Measurements from ENCODE around the gene BCKDHA.

BCKDHA gene

DNA sequence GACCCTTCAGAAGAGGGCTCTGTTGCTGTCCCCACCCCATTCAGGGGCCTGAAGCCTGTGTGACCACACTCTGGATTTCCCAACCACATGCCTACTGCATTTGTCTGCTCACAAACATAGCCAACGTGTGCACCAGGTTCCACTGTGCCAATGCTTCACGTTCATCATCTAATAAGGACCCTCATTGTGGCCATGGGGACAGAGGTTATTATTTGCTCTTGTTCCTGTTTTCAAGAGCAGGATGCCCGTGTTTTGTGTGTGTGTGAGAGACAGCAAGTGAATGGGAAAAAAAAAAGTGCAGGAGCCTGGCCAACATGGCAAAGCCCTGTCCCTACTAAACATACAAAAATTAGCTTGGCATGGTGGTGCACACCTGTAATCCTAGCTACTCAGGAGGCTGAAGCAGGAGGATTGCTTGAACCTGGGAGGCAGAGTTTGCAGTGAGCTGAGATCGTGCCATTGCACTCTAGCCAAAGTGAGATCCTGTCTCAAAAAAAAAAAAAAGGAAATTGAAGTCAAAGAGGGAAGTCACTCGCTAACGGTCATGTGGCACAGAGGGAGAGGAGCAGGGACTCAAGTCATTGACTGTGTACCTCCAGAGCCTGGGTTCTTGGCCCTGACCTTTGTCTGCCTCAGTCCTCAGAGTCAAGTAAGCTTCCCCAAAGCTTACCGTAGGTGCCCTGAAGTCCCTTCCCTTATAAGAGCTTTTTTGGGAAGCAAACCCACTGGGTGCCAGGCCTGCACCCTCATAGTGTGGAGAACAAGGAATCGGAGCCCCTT is 22.7 kb downstream of the BCKDHA start:
- DNase-seq (ENCODE audit: low read depth), result no peak
- no peak for TF ChIP-seq CTCF (conservative IDR thresholded peaks at IDR 0.05; ENCODE audit: low read depth, low read length)
- no peak overlapping the region for H3K4me3 ChIP-seq (ENCODE audit: low read length)

GRCh38 chr19:41421314-41421713 is 23.7 kb downstream of the BCKDHA start:
- TF ChIP-seq CTCF (conservative IDR thresholded peaks at IDR 0.05; ENCODE audit: low read depth, low read length), result no peak

DNA sequence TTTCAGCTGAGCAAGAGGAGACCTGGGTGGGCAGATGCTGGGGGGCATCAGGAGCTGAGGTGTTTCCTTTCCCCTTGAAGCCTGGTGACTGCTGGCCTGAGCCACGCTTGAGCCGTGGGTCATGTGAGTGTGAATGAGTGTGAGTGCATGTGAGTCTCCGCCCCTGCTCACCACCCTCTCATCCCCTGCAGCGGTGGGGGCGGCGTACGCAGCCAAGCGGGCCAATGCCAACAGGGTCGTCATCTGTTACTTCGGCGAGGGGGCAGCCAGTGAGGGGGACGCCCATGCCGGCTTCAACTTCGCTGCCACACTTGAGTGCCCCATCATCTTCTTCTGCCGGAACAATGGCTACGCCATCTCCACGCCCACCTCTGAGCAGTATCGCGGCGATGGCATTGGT is 24.4 kb downstream of the BCKDHA start:
- no peak for DNase-seq (ENCODE audit: low read depth)
- no peak for TF ChIP-seq CTCF (conservative IDR thresholded peaks at IDR 0.05; ENCODE audit: low read depth, low read length)
- H3K4me3 ChIP-seq (ENCODE audit: low read length), result no peak overlapping the region

More at GRCh38 chr19:41421314-41421713, 23.7 kb downstream of the BCKDHA start:
- H3K4me3 ChIP-seq (ENCODE audit: low read length), result no peak overlapping the region
- no peak for DNase-seq (ENCODE audit: low read depth)

- H3K4me3 ChIP-seq (ENCODE audit: low read length), result no peak overlapping the region
- DNase-seq (ENCODE audit: low read depth), result no peak
- no peak for TF ChIP-seq CTCF (conservative IDR thresholded peaks at IDR 0.05; ENCODE audit: low read depth, low read length)
Observed at GRCh38 chr19:41422456-41422855, 24.8 kb downstream of the BCKDHA start.

DNA sequence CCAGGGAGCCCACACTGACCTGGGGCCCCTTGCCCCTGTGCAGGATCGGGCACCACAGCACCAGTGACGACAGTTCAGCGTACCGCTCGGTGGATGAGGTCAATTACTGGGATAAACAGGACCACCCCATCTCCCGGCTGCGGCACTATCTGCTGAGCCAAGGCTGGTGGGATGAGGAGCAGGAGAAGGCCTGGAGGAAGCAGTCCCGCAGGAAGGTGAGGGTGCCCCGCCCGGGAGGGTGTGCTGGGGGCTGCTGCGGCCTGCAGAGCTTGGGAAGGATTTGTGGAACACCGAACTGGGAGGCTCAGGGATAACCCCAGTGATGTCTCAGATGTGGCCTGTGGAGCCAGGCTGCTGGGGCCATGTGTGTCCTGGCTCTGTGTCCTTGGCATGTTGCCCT is 25.3 kb downstream of the BCKDHA start:
- no peak for DNase-seq (ENCODE audit: low read depth)
- H3K4me3 ChIP-seq (ENCODE audit: low read length), result no peak overlapping the region
- no peak for TF ChIP-seq CTCF (conservative IDR thresholded peaks at IDR 0.05; ENCODE audit: low read depth, low read length)

DNA sequence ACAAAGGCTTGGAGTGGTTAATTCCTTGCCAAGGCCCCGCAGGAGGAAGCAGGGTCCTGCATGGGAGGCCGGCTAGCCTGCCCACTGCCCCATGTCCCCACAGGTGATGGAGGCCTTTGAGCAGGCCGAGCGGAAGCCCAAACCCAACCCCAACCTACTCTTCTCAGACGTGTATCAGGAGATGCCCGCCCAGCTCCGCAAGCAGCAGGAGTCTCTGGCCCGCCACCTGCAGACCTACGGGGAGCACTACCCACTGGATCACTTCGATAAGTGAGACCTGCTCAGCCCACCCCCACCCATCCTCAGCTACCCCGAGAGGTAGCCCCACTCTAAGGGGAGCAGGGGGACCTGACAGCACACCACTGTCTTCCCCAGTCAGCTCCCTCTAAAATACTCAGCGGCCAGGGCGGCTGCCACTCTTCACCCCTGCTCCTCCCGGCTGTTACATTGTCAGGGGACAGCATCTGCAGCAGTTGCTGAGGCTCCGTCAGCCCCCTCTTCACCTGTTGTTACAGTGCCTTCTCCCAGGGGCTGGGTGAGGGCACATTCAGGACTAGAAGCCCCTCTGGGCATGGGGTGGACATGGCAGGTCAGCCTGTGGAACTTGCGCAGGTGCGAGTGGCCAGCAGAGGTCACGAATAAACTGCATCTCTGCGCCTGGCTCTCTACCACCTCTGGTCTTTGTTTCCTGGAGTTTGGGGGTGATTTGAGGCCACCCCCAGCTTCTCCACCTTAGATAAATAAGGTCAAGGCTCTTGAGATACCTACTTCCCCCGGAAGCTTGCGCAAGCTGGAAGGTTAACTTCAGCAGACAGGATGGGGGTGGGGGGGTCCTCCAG is 26.9 kb downstream of the BCKDHA start:
- no peak overlapping the region for H3K4me3 ChIP-seq (ENCODE audit: low read length)
- DNase-seq (ENCODE audit: low read depth), result no peak

More for the DNA sequence above, 26.9 kb downstream of the BCKDHA start:
- TF ChIP-seq CTCF (conservative IDR thresholded peaks at IDR 0.05; ENCODE audit: low read depth, low read length), result no peak

Measured in retinal pigment epithelial cell (primary cell).